SJSA1 (cell line): ENCODE results near the gene C1orf53. TPM values are rescaled to one million over a fixed set of nuclear protein-coding genes. Genes with fewer than 3 reads are reported as not detected.

Experiments
- DNase-seq, 2 experiments: peaks; one replicate each; pipeline ENCODE4 v3.0.0-alpha.2; 2015 to 2020; ENCODE audit warnings: low spot score in 2 of 2, low read depth in 1 of 2
- H3K27ac ChIP-seq: fragments of 250-450 bp; sonication (Bioruptor Pico); 2 replicates; pipeline ENCODE4 v1.5.1; 2020; ENCODE audit warnings: mild to moderate bottlenecking, moderate library complexity
- H3K27me3 ChIP-seq: fragments of 250-450 bp; sonication (Bioruptor Pico); replicated peaks from 2 replicates; pipeline ENCODE4 v1.5.1; 2020; ENCODE audit warnings: mild to moderate bottlenecking, moderate library complexity
- H3K36me3 ChIP-seq: fragments of 250-450 bp; sonication (Bioruptor Pico); 2 replicates; pipeline ENCODE4 v1.5.1; 2020; ENCODE audit warnings: mild to moderate bottlenecking
- H3K4me1 ChIP-seq: fragments of 250-450 bp; sonication (Bioruptor Pico); replicated peaks from 2 replicates; pipeline ENCODE4 v1.6.1; 2021; ENCODE audit warnings: mild to moderate bottlenecking
- H3K4me3 ChIP-seq: fragments of 250-450 bp; sonication (Bioruptor Pico); 2 replicates; pipeline ENCODE4 v1.5.1; 2020; ENCODE audit warnings: mild to moderate bottlenecking
- H3K9me3 ChIP-seq: fragments of 250-450 bp; sonication (Bioruptor Pico); replicated peaks from 2 replicates; pipeline ENCODE4 v1.5.1; 2020; ENCODE audit warnings: mild to moderate bottlenecking
- total RNA-seq: library from RNA; depleted of rRNA; stranded (reverse); fragments of >200 nt; shearing (Covaris generic); gene quantifications from 2 replicates; pipeline ENCODE4 v1.2.3, GENCODE V29; 2014

The C1orf53 gene
- total RNA-seq, 1 experiment from 2014 or later = 13.6 TPM

DNA sequence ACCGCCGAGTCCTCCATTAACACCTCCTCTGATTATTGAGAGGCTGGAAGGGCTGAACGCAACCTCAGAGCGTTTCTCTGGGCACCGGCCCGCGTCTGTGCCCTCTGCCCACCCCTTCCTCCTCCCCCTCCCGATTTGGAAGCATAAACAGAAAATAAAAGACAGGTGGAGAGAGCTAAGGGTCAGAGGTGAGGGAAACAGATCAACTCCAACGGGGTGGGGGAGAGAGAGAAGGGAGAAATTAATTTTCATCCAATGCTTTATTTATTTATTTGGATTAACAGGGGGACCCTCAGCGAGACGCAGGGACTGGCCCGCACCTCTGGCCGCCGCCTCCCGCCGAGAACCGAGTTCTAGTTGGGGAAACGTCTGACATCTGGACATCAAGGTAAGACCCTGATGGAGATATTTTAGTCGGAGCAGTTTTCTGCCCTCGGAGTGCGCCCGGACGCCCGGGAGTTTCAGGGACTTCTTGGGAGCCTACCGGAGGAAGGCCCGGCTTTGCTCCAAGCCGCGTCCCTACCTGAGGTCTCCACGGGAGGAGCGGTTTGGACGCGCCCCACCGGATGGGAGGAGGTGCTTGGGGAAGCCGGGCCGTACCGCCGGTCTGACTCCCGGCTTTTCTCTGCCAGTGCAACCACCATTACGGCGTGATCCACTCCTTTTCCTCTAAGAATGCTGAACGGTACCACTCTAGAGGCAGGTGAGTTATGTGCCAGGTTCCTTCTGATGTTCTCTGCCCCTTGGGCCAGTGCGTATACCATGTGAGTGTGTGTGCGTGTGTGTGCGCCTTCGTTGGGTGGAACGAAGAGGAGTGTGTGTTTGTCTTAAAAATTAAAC is 9.6 kb downstream of the C1orf53 start:
- no peak for DNase-seq
- H3K27me3 ChIP-seq = peaks cover 23% of the 10 kb centered on the region
- H3K9me3 ChIP-seq = no peaks in the 10 kb centered on the region
- no peaks in the 10 kb centered on the region for H3K36me3 ChIP-seq
- peaks cover 19% of the 10 kb centered on the region for H3K4me1 ChIP-seq
- H3K4me3 ChIP-seq = no peak overlapping the region
- no peak overlapping the region for H3K27ac ChIP-seq

DNA sequence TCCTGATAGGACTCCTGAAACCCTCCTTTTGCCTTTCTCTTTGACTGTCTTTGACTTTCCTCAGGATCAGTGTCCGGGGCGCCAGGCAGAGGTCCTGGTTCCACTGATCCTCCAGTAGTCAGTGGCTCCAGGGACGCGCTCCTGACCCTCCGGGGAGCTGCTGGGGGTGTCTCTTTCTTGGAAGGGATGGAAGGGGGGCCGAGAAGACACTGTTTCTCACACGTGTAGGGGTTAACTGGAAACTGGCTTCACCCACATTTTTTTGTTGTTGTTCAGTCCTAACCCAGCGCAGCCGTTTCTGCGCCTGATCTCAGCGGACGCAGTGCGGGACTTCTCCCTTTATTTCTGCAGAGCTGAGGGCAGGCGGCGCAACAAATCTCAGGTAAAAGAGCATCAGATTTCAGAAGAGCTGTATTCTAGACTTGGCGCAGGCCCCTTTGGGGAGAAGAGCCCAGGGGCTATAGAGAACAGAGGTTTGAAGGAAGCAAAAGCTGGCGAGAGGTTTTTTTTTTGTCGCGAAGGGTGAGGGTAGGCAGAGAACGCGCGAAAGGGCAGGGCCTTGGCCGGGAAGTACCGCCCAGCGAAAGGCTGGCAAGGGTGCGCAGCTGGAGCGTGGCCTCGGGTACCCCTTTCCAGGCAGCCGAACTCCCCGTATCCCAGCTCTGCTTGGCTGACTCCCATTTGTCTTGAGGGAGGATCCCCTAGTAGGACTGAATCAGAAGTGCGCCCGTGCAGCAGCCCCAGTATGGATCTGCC is 10.5 kb downstream of the C1orf53 start:
- H3K27ac ChIP-seq = no peak overlapping the region
- no peak for DNase-seq
- peaks cover 20% of the 10 kb centered on the region for H3K27me3 ChIP-seq
- no peaks in the 10 kb centered on the region for H3K36me3 ChIP-seq
- H3K9me3 ChIP-seq = no peaks in the 10 kb centered on the region
- no peak overlapping the region for H3K4me3 ChIP-seq
- H3K4me1 ChIP-seq = peaks cover 24% of the 10 kb centered on the region

DNA sequence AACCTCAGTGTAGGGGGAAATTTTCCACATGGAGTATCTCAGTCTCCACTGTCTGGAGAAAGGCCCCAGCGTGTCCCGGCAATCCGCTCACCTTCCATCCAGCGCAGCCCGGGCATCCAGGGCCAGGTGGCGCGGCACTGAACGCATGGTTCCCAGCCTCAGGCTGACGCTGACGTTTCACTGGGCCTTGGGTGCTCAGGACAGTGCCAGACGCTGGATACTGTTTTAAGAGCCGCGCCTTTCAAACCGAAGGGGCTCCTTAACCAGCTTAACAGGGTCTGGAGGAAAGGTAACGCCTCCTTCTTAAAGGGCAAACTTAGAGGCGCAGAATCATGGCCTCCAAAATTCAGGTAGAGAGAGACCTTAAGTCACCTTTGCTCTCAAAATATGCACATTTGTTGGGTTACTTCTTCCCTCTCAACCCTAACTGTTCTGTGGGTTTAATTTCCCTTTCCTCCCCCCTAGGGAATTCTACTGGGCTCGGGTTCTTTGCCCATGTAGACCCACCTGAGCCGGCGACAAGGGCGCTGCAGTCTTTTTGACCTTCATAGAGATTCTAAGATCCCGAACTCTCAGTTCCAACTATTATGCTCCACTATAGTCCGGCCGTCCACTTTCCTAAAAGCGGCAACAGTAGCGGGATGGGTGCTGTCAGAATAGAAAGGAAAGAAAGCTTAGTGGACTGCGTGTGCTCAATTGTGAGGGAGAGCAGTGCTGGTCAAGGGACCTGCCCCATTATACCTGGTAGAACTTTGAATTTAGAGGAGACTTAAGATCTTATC is 11.3 kb downstream of the C1orf53 start:
- no peak overlapping the region for H3K27ac ChIP-seq
- H3K4me1 ChIP-seq = peaks cover 28% of the 10 kb centered on the region
- H3K4me3 ChIP-seq = no peak overlapping the region
- DNase-seq = no peak
- H3K9me3 ChIP-seq = no peaks in the 10 kb centered on the region
- no peaks in the 10 kb centered on the region for H3K36me3 ChIP-seq
- peaks cover 16% of the 10 kb centered on the region for H3K27me3 ChIP-seq

DNA sequence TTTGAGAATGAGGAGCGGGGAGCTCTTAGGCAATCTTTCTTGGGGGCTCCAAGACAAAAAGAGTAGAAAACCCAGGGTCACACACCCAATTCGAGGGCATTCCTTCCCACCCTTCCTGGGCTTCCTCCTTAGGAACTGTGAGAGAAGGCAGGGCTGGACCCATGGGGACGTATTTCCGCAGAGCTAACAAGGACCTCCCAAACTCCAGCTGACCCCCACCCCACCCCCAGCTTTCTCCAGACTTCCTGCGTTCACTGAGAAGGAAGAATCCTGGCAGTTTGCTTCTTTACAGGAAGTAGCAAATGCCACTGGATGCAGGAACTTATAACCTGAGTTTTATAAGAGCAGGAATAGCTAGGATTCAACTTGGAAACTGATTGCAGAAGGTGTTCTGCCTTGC is 12.1 kb downstream of the C1orf53 start:
- Histone ChIP-seq H3K27ac (no peak overlapping the region), H3K27me3 (peaks cover 16% of the 10 kb centered on the region), H3K9me3 (no peaks in the 10 kb centered on the region), H3K36me3 (no peaks in the 10 kb centered on the region), H3K4me3 (no peak overlapping the region), H3K4me1 (peaks cover 28% of the 10 kb centered on the region)
- no peak for DNase-seq

DNA sequence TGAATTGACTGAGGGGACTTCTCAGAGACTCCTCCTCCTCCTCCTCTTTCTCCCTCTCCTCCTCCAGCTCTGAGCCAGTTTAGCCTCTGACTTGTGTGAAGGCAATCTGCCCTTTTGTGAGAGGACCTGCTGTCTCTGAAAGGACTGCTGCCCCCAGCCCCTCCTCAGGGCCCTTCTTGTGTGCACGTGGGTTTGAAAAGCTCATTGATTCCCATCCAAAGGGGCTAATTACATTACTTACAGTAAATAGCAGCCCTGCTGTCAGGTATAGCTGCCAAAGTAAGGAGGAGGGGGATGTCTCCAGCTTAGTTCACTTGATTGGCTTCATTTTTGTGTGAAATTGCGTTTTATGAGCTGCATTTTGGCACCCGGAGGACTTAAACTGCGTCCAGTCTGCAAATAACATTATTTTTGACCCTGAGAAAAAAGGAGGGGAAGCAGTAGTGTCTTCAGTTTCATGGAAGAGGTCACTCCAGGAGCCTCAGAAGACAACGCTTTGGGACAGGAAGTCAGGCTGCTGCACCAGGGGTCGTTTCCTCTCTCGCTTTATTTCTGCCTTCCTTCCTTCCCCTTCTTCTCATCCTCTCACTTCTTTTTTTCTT is 12.9 kb downstream of the C1orf53 start:
- Histone ChIP-seq H3K4me3 (peak overlapping the region; percentile 23), H3K27me3 (peaks cover 12% of the 10 kb centered on the region), H3K27ac (no peak overlapping the region), H3K4me1 (peaks cover 28% of the 10 kb centered on the region), H3K36me3 (no peaks in the 10 kb centered on the region), H3K9me3 (no peaks in the 10 kb centered on the region)
- DNase-seq = no peak

DNA sequence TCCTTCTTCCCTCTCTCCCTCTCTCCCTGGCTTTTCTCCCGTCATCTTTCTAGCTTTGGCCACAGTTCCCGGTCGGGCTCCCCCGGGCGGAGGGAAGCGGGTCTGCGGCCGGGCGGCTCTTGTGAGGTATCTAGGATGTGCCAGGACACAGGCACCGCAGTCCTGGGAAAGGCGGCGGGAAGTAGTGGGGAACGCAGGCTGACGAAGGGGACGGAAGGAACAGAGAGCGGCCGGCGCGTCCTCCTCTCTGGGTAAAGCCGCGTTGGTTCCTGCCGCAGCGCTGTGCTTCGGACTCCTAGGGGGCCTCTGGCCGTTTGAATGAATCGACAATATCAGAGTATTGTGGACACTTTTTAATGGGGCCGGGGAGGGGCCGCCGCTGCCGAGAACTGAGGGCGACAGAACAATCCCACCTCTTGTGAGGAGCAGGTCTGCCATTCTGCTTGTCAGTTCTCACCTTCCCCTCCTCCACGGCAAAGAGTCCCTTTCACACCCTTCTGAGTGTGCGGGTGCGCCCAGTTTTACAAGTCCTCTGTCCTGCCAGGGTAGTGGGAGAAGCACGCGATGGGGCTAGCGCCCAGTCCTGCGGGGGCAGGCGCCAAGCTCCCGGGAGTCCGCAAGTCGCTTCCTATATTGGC is 13.6 kb downstream of the C1orf53 start:
- H3K27me3 ChIP-seq = peaks cover 12% of the 10 kb centered on the region
- H3K4me1 ChIP-seq = peaks cover 28% of the 10 kb centered on the region
- H3K9me3 ChIP-seq = no peaks in the 10 kb centered on the region
- H3K27ac ChIP-seq = no peak overlapping the region
- H3K36me3 ChIP-seq = no peaks in the 10 kb centered on the region
- peak; percentile 74 to 85 for DNase-seq
- H3K4me3 ChIP-seq = peak overlapping the region; percentile 23

DNA sequence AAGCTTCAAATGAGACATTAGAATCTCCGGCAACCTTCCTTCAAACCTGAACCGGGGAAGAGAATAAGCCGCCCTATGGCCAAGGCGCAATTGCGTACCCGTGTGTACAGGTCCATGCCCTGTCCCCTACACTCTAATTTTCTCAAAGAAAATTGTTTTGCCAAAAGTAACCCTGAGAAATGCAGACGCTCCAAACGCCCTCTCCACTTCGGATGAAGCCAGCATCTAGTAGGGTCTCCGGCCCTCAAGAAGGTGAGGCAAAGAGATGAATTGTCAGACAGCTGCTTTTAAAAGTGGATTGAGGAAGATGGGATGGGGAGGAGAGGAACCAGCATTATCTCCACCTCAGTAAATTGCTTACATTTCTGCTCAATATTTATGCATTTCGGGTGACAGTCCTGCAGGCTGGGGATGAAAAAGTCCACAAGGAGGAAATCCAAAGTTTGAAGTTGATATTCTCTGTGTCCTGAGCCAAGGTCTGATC is 14.1 kb downstream of the C1orf53 start:
- Histone ChIP-seq H3K27me3 (peaks cover 8% of the 10 kb centered on the region), H3K4me1 (peaks cover 23% of the 10 kb centered on the region), H3K4me3 (peak overlapping the region; percentile 33; the same call in 1 of the 2 replicates), H3K36me3 (no peaks in the 10 kb centered on the region), H3K9me3 (no peaks in the 10 kb centered on the region), H3K27ac (no peak overlapping the region)
- no peak for DNase-seq

DNA sequence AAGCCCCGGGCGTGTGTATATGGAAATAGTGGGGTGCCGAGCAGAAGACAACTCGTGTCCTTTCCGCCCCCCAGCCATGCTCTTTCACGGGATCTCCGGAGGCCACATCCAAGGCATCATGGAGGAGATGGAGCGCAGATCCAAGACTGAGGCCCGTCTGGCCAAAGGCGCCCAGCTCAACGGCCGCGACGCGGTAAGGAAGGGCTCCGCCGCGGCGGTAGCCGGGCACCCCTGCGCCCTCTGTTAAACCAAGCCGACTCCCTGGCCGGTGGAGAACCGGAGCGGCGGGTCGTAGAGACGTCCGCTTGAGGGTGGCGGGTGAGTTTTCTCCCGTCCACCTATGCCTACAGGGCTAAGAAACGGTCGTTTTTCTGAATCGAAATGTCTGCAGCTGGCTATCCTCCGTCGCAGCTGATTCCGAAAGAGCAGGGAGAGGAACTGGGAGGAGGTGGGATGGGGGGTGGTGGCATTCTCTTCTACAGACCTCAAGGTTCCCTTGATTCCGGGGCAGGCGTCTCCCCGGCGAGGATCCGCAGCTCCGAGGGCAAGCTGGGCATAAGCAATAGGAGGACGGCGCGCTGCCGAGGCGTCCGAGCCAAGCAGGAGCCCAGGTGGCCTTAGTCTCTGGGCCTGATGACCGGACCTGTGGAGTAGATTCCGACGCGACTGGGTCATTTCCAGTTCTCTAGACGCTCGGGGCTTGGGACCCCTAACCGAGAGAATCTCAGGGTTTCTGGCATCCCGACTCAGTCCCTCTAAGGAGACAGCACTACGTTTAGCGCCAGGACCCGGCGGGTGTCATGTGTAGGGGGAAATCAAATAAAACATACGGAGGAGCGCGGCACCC is 15.6 kb downstream of the C1orf53 start:
- no peaks in the 10 kb centered on the region for H3K36me3 ChIP-seq
- H3K4me1 ChIP-seq = peaks cover 22% of the 10 kb centered on the region
- 0 out of 2 replicates have a peak, but pooled peaks cover 2% of the 10 kb centered on the region for H3K27me3 ChIP-seq
- H3K27ac ChIP-seq = no peak overlapping the region
- no peaks in the 10 kb centered on the region for H3K9me3 ChIP-seq
- H3K4me3 ChIP-seq = peak overlapping the region; percentile 33
- DNase-seq = no peak

DNA sequence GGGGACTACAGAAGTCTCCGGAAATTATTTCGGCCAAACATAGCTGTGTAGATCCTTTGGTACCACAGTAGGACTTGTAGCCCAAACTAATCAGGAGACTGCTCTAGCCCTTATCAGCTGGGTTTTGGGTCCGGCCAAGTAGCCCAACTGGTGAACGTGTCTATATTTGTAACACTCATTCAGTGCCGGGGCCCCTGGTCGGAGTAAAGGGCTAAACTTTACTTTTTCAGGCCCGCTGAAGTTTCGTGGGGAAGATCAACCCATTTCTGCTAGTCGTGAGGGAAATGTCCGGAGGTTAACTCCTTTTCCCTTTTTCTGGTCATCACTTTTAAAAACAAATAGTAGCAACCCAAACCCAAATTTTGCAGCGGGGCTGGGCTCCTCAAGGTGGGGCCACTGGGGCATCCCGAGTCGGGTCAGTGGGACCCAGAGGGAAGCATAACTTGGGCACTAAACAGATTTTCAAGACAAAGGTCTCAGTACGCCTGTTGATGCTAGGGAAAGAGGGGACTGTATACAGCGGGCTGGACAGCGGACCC is 16.4 kb downstream of the C1orf53 start:
- no peak overlapping the region for H3K27ac ChIP-seq
- DNase-seq = no peak
- peaks cover 22% of the 10 kb centered on the region for H3K4me1 ChIP-seq
- no peak overlapping the region for H3K4me3 ChIP-seq
- no peaks in the 10 kb centered on the region for H3K36me3 ChIP-seq
- no peaks in the 10 kb centered on the region for H3K9me3 ChIP-seq
- 0 out of 2 replicates have a peak, but pooled peaks cover 2% of the 10 kb centered on the region for H3K27me3 ChIP-seq

DNA sequence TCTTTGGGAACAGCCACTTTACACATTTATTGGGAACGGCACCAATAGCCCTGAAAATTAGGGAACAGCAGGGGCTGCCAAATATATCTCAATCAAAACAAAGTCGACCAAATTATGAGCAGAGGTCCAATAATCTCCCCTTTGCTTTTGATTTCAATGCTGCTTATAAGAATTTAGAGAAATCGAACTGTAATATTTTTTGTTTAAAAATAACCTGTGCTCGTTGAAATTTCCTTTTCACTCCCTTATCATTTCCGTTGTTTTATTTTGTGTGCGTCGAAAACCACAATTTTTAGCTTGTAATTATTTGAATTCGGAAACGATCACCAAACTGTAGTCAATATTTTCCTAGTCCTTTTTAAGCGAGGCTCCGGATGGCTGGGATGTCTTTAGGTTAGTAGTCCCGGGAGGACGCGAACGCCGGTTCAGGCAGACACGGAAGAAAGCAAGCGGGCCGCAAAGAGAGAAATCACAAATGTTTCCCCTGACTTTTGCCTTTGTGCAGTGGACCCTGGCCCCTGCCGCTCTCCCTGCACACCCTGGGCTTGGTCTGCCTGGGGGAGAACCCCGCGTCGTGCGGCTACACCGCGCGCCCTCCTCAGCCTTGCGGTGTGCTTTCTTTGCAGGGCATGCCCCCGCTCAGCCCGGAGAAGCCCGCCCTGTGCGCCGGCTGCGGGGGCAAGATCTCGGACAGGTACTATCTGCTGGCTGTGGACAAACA is 17.1 kb downstream of the C1orf53 start:
- Histone ChIP-seq H3K36me3 (no peaks in the 10 kb centered on the region), H3K4me3 (no peak overlapping the region), H3K4me1 (peaks cover 22% of the 10 kb centered on the region), H3K27me3 (0 out of 2 replicates have a peak, but pooled peaks cover 2% of the 10 kb centered on the region), H3K27ac (no peak overlapping the region), H3K9me3 (no peaks in the 10 kb centered on the region)
- DNase-seq = no peak

DNA sequence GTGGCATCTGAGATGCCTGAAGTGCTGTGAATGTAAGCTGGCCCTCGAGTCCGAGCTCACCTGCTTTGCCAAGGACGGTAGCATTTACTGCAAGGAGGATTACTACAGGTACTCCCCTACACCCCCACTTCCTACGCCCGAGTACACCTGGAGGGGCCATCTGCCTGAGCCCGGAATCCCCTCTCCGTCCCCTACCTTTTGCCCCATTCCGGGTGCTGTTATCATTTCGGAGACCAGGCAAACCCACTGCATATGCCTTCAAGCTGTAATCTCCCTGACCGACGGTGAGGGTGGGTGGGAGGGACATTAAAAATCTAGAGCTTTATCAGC is 17.6 kb downstream of the C1orf53 start:
- no peaks in the 10 kb centered on the region for H3K9me3 ChIP-seq
- no peaks in the 10 kb centered on the region for H3K27me3 ChIP-seq
- peaks cover 22% of the 10 kb centered on the region for H3K4me1 ChIP-seq
- DNase-seq = no peak
- no peak overlapping the region for H3K4me3 ChIP-seq
- H3K36me3 ChIP-seq = no peaks in the 10 kb centered on the region
- H3K27ac ChIP-seq = no peak overlapping the region
